A673 (cell line): ENCODE measurements around the gene POP4. TPM values are rescaled to one million over a fixed set of nuclear protein-coding genes. Genes with fewer than 3 reads are reported as not detected.

Experiments
- BruUV-seq: library from RNA; stranded (reverse); fragments of 400-500 nt; replicated peaks from 2 replicates; lab custom pipeline; 2021; lab: Mats Ljungman, UMichigan
- CTCF ChIA-PET: fragments of 300-600 bp; sonication (Branson Sonifier 250); formaldehyde crosslinking; loops from one replicate; lab custom pipeline; 2022; ENCODE audit warnings: antibody characterized with exemption; lab: Charles Lee
- POLR2A ChIA-PET: fragments of 300-600 bp; sonication (Branson Sonifier 250); formaldehyde crosslinking; loops from one replicate; lab custom pipeline; 2022; ENCODE audit warnings: antibody characterized with exemption; ENCODE audit not compliant: low non-redundant PET; lab: Charles Lee
- DNase-seq: peaks from one replicate; pipeline ENCODE4 v3.0.0-alpha.2; 2015; ENCODE audit warnings: low spot score
- H3K27ac ChIP-seq: fragments of 200-600 bp; sonication (generic); 2 replicates; pipeline ENCODE4 v1.5.1; 2016; ENCODE audit warnings: mixed run types, low read depth, mild to moderate bottlenecking, mixed read lengths, antibody characterized with exemption, low read length; ENCODE audit not compliant: poor library complexity, severe bottlenecking
- H3K27me3 ChIP-seq: fragments of 200-600 bp; sonication (generic); replicated peaks from 2 replicates; pipeline ENCODE4 v1.6.1; 2017; ENCODE audit warnings: mixed run types, low read depth, mild to moderate bottlenecking, mixed read lengths, antibody characterized with exemption, low read length; ENCODE audit not compliant: insufficient read depth, poor library complexity
- H3K36me3 ChIP-seq: fragments of 200-600 bp; sonication (generic); 2 replicates; pipeline ENCODE4 v1.6.1; 2016; ENCODE audit warnings: mixed run types, mild to moderate bottlenecking, mixed read lengths, antibody characterized with exemption, low read length; ENCODE audit not compliant: insufficient read depth, poor library complexity, severe bottlenecking
- H3K4me1 ChIP-seq: fragments of 200-600 bp; sonication (generic); 2 replicates; pipeline ENCODE4 v1.6.1; 2017; ENCODE audit warnings: mixed run types, mild to moderate bottlenecking, mixed read lengths, antibody characterized with exemption, low read length; ENCODE audit not compliant: insufficient read depth, poor library complexity, severe bottlenecking
- H3K4me3 ChIP-seq: fragments of 200-600 bp; sonication (generic); 2 replicates; pipeline ENCODE4 v1.5.1; 2016; ENCODE audit warnings: low read depth, mixed run types, mild to moderate bottlenecking, mixed read lengths, low read length; ENCODE audit not compliant: poor library complexity, severe bottlenecking
- H3K9me3 ChIP-seq: fragments of 200-600 bp; sonication (generic); 2 replicates; pipeline ENCODE4 v1.6.1; 2016; ENCODE audit warnings: mixed run types, low read depth, mild to moderate bottlenecking, mixed read lengths, antibody characterized with exemption, low read length; ENCODE audit not compliant: poor library complexity, severe bottlenecking
- CTCF ChIP-seq: fragments of 300-800, 200-600 bp; sonication (generic); conservative IDR thresholded peaks from 2 replicates; pipeline ENCODE4 v1.5.1; 2017; ENCODE audit warnings: low read depth, mild to moderate bottlenecking, antibody characterized with exemption, low read length, moderate library complexity, mixed read lengths
- EZH2 ChIP-seq: fragments of 200-600 bp; sonication (generic); IDR thresholded peaks from 2 replicates; pipeline ENCODE4 v1.6.1; 2017; ENCODE audit warnings: borderline replicate concordance, low read depth, mild to moderate bottlenecking, mixed read lengths, antibody characterized with exemption, low read length; ENCODE audit not compliant: poor library complexity, severe bottlenecking
- intact Hi-C: fragments of 100-400 bp; cut with micrococcal nuclease; formaldehyde crosslinking; loops from one replicate; pipeline ENCODE4 v1.10.0; 2022; ENCODE audit not compliant: unreplicated experiment
- total RNA-seq: library from RNA; stranded (reverse); gene quantifications from 2 replicates; pipeline ENCODE4 v1.2.3, GENCODE V29; 2021

The POP4 gene
- total RNA-seq, 1 experiment from 2014 or later: 70.6 TPM

- Histone ChIP-seq H3K9me3 (no peaks in the 10 kb centered on the region), H3K27ac (no peak overlapping the region), H3K4me3 (no peak overlapping the region), H3K4me1 (no peaks in the 10 kb centered on the region), H3K36me3 (no peaks in the 10 kb centered on the region), H3K27me3 (no peaks in the 10 kb centered on the region)
- no TSS peak for BruUV-seq
- POLR2A ChIA-PET: no interaction called here
- TF ChIP-seq CTCF: no peak
- TF ChIP-seq EZH2: no peak
- intact Hi-C loops: no loop called here
- CTCF ChIA-PET: no interaction called here
- DNase-seq: no peak
Measured at GRCh38 chr19:29641597-29641996, 35.5 kb downstream of the POP4 start.

DNA sequence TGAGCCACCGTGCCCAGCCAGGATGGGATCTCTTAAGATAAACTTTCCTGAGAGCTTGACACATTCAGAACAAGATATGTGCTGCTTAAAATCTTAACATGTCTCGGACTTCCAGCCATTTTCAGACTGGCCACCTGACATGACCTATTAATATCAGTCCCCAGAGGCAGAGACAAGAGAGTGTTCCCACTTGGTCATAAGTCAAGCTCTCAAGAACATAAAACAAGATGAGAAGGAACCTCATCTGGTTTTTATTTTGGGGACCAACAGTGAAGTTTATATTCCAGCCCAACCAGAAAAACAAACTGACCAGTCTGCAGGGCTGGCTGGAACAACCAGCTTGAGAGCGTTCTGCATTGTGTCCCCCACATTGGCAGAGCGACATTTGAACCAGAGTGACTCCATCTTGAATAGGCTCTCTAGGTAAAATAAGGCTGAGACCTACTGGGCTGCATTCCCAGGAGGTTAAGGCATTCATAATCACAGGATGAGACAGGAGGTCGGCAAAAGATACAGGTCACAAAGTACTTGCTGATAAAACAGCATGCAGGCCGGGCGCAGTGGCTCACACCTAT lies 37.4 kb downstream of the POP4 start:
- Histone ChIP-seq H3K9me3 (no peaks in the 10 kb centered on the region), H3K36me3 (no peaks in the 10 kb centered on the region), H3K4me1 (no peaks in the 10 kb centered on the region), H3K27ac (no peak overlapping the region), H3K27me3 (no peaks in the 10 kb centered on the region), H3K4me3 (no peak overlapping the region)
- CTCF ChIA-PET: interaction anchor here (0.6 kb wide), 1 partner anchor 33 kb away, joined by 3 read pairs; no protein-coding TSS in a partner anchor
- no peak for DNase-seq
- intact Hi-C loops: no loop called here
- POLR2A ChIA-PET: no interaction called here
- no peak for TF ChIP-seq EZH2
- no peak for TF ChIP-seq CTCF
- BruUV-seq: no TSS peak

GRCh38 chr19:29644210-29644609 lies 38.1 kb downstream of the POP4 start:
- Histone ChIP-seq H3K9me3 (no peaks in the 10 kb centered on the region), H3K27me3 (no peaks in the 10 kb centered on the region), H3K36me3 (no peaks in the 10 kb centered on the region), H3K27ac (no peak overlapping the region), H3K4me3 (no peak overlapping the region), H3K4me1 (no peaks in the 10 kb centered on the region)
- no peak for TF ChIP-seq CTCF
- TF ChIP-seq EZH2: no peak
- ChIA-PET CTCF (no interaction called here), POLR2A (no interaction called here)
- no peak for DNase-seq
- intact Hi-C loops: no loop called here
- BruUV-seq: no TSS peak
